IPS-18c (cell line): ENCODE results near the gene TNFAIP8L2.
"Not testable (repeated sequence)": the region's sequence is repeated elsewhere in the genome, so short reads cannot be mapped to it uniquely, and the experiment has no call there.

Experiments
- H3K4me3 ChIP-seq: 2 replicates; pipeline ENCODE4 v1.7.0; 2013; ENCODE audit warnings: low read depth, mild to moderate bottlenecking, low read length, moderate library complexity; ENCODE audit not compliant: insufficient read depth
- H3K9me3 ChIP-seq: one replicate; pipeline ENCODE4 v1.6.1; 2013; ENCODE audit warnings: mild to moderate bottlenecking, low read length, moderate library complexity; ENCODE audit not compliant: control insufficient read depth, insufficient read depth

TNFAIP8L2 gene

GRCh38 chr1:151171190-151171589, 14.7 kb downstream of the TNFAIP8L2 start:
- no peaks in the 10 kb centered on the region for H3K9me3 ChIP-seq
- H3K4me3 ChIP-seq: no peak overlapping the region

- H3K9me3 ChIP-seq: no peaks in the 10 kb centered on the region
- no peak overlapping the region for H3K4me3 ChIP-seq
Measured at GRCh38 chr1:151175041-151175741, 18.7 kb downstream of the TNFAIP8L2 start.

DNA sequence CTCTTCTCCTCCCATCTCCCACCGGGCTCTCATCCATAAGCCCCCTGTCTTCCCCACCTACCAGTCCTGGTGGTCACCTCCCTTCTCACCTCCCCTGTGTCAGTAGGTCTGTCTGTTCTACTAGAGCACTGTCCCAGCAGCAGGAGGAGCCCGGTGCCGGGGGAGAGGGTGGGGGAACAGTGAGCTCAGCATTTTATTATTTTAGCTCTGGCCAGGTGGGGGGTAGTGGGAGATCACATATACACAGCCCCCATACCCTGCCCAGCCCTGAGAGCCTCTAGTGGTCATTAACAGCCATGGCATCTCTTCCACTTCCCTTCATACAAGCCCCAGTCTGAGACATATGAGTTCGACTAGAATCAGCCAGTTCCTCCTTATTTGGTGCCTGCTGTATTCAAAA, 19.4 kb downstream of the TNFAIP8L2 start, which contains the start of gene TMOD4:
TSS of gene TMOD4 (minus strand) at position 119 of the 400 bp plus-strand sequence. CDS start 1,106 bp downstream, outside the sequence.
- no peak within 1 kb of the TSS for H3K4me3 ChIP-seq
- no peaks in the 10 kb centered on the region for H3K9me3 ChIP-seq

DNA sequence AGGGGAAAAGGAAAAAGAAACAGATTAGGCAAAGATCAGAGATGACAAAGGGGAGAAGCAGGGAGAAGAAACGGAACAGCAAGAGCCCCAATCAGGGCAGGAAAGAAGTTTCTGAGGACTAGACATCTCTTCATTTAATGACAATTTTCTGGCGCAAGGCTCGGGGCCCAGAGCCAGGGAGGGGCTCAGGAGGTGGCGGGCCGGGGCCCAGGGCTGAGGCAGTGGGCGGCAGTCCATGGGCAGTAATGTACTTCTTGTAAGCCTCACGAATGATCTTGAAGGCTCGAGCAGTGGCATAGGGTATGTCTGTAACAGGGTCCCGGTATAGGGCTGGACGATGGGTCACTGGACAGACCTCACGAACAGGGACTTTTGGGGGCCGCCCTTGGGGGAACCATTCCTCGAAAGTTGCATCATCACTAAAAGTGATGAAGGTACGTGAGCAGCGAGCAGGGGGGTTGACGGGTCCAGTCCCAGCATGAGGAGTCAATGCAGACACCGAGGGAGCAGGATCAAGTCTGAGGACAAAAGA, 20.1 kb downstream of the TNFAIP8L2 start:
- H3K4me3 ChIP-seq: no peak overlapping the region
- H3K9me3 ChIP-seq: no peaks in the 10 kb centered on the region

DNA sequence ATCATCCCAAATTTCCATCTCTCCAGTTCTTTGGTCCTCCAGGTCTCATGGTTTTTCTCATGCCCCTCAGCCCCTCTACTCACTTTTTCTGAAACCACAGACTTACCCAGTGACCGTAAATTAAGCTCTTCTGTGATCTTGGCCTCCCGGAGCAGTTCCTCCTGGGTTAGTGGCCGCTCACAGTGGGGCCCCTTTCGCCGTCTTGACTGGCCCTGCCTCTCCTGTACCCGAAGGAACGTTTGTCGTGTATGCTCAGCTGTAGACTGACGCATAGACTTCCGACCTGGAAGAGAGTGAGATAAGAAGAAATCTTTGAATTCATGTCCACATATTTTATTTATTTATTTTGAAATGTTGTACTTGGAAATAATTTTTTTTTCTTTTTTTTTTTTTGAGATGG, 27.8 kb downstream of the TNFAIP8L2 start:
- Histone ChIP-seq H3K9me3 (peaks cover 4% of the 10 kb centered on the region), H3K4me3 (no peak overlapping the region)

DNA sequence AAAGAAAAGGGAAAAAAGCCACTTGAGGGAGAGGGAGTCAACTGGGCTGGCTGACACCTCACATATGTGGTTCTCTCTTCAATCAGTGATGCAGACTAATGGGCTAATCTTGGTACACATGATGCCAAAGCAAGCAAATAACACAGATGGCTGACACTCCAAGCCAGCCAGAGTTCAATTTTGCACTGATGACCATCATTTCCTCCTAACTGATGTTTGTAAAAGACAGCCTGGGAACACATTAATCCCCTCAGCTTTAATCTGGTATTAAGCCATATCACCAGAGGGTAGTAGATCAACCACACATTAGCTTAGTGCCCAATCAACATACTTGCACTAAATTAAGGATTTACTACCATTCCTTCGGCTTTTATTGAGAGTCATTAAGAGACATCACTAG, 30.8 kb downstream of the TNFAIP8L2 start:
- no peak overlapping the region for H3K4me3 ChIP-seq
- peaks cover 4% of the 10 kb centered on the region for H3K9me3 ChIP-seq

DNA sequence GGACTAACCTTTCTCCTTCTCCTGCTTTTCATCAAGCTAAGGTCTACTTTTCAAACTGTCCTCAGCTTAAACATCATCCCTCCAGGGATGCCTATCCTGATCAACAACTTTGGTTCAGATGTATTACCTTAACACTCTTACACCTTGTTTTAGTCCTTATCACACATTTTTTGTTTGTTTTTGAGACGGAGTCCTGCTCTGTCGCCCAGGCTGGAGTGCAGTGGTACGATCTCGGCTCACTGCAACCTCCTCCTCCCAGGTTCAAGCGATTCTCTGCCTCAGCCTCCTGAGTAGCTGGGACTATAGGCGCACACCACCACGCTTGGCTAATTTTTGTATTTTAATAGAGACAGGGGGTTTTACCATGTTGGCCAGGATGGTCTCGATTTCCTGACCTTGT, 32.2 kb downstream of the TNFAIP8L2 start:
- H3K4me3 ChIP-seq: peak overlapping the region; percentile 99
- not testable (repeated sequence) for H3K9me3 ChIP-seq

DNA sequence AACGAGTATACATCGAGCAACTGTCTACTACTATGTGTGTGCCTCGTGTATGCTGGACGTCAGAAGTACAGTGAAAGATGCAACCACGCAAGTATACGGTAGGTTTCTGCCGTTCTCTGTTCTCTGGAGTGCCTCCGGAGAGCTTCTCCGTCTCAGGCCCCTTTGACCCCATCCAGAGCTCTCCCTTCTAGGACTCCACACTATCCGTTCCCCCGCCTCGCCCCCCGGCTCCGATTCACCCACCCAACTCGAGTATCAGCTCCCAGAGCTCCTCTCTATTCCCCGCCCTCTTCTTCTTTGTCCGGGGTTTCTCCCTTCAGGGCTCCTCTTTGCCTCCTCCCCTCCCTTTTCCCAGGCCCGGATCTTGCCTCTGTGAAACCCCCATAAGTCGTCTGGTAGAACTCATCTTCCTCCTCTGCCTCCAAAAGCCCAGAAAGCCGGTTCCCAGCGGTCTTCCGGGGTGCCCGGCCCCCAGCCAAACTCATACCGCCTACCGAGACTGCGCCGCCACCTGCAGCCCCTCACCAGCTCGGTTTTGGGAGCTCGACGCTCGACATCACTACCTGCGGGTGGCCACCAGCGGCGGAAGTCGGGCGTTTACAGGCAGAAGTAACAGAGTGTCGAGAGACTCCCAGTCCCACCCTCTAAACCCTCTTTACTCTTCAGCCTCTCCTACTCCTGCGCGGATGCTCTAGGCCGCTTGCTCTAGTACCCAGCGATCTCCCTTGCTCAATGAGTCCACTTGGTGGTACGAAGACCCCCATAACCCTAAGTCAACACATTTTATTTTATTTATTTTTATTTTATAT, 33.4 kb downstream of the TNFAIP8L2 start, which contains the start of gene VPS72:
TSS of gene VPS72 (minus strand) at position 561 of the 809 bp plus-strand sequence. CDS start at position 485, 76 bp downstream.
- peak within 1 kb of the TSS; percentile 99 for H3K4me3 ChIP-seq

DNA sequence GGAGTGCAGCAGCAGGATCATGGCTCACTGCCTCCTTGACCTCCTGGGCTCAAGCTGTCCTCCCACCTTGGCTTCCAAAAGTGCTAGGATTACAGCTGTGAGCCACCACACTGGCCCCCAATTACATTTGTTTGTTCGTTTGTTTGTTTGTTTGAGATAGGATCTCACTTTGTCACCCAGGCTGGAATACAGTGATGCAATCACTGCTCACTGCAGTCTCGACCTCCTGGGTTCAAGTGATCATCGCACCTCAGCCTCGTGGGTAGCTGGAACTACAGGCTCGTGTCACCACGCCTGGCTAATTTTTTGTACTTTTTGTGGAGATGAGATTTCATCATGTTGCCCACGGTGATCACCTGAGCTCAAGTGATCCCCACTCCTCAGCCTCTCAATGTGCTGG, 35.6 kb downstream of the TNFAIP8L2 start:
- Histone ChIP-seq H3K4me3 (no peak overlapping the region), H3K9me3 (peaks cover 2% of the 10 kb centered on the region)

More for the DNA sequence above, 33.4 kb downstream of the TNFAIP8L2 start, which contains the start of gene VPS72:
- H3K9me3 ChIP-seq: peaks cover 2% of the 10 kb centered on the region

GRCh38 chr1:151193304-151193703, 36.9 kb downstream of the TNFAIP8L2 start:
- Histone ChIP-seq H3K9me3 (peaks cover 2% of the 10 kb centered on the region), H3K4me3 (no peak overlapping the region)

DNA sequence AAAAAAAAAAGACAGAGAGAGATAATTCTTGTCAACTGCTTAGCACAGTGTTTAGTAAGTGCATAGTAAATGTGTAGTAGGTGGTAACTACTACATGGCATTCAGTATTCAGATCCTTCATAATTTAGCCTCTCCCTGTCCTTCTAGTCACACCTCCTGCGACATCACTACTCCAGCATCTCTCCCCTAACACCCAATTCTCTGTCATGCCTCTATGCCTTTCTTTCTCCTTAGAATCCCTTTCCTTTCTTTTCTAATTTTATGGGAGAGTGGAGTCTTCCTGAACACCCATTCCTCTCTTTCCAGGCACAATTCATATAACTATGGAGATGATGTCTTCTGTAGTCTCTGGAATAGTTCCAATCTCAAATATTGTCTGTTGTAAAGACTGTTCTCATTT, 37.4 kb downstream of the TNFAIP8L2 start:
- Histone ChIP-seq H3K4me3 (no peak overlapping the region), H3K9me3 (peaks cover 2% of the 10 kb centered on the region)

DNA sequence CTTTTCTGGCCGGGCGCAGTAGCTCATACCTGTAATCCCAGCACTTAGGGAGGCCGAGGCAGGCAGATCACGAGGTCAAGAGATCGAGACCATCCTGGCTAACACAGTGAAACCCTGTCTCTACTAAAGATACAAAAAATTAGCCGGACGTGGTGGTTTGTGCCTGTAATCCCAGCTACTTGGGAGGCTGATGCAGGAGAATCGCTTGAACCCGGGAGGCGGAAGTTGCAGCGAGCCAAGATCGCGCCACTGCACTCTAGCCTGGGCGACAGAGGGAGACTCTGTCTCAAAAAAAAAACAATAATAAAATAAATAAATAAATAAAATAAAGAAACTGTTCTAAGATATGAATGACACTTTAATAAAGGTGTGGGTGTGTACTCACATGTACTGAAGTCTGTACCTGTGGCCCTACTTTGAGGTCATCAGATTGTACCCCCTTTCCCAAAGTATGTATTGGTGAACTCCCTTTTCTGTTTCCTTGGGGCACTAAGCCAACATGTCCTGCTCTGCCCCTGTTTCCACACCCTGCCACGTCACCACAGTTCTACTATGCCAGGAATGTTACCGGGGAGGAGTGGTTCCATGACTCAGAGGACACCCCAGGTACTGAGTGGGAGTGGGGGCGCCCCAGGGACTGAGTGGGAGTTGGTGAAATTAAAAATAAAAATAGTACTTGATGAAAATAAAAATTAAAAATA, 38.6 kb downstream of the TNFAIP8L2 start:
- not testable (repeated sequence) for H3K4me3 ChIP-seq, H3K9me3 ChIP-seq

GRCh38 chr1:151196292-151196800, 39.9 kb downstream of the TNFAIP8L2 start:
- no peak overlapping the region for H3K4me3 ChIP-seq
- H3K9me3 ChIP-seq: no peaks in the 10 kb centered on the region

DNA sequence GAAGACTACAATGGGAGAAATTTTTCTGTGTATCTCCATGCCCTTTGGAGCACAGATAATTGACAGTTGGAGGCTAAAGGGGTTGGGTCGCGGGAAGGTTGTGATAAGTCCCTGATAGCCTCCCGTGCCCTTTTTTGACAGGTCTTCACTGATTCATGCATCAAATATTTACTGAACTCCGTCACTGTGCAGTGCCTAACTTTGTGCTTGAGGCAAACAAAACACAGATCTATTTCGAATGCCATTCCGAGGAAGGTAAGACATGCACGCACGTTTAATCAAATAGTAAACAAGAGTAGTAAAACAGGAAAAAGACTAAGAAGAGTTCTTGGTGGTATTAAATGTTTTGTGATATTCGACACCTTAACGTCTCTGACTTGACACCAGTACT, 41.4 kb downstream of the TNFAIP8L2 start:
- Histone ChIP-seq H3K9me3 (no peaks in the 10 kb centered on the region), H3K4me3 (peak overlapping the region; percentile 100)

DNA sequence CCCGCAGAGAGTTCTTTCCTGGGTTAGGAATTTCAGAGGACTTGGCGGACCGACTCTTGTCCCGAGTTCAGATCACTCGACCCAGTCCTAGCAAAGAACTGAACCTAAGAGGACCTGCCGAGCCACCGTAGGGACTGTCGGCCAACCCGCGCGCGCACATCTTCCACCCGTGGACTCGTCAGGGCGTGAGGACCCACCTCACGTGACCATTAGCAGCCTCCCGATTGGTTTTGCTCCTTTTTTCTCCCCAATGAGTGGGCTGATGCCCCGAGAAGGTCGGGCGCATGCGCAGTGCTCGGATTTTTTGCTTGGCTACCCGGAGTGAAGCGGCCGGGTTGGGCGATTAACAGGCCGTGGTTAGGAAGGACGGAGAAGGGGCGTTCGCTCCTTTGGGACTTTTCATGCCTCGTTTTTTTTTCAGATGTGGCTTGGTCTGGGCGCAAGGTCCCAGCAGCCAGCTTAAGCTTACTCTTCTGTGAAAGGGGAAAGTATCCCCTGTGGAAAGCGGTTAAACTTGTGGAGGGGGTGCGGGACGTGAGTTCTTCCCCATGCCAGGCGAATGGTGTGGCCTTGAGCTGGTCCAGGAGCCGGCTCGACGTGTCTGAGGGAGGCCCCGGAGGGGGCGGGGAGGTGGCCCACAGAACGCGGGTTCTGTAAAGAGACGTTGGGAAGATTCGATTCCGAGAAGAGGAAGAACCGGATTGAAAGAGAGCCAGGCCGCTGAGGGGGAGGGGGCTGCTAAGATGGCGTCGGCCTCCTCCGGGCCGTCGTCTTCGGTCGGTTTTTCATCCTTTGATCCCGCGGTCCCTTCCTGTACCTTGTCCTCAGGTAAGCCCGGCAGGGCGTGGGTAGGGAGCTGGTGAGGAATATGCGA, 42.0 kb downstream of the TNFAIP8L2 start, which contains the start of gene PIP5K1A:
TSS of gene PIP5K1A (plus strand) at position 299 of the 874 bp plus-strand sequence. CDS start at position 744, 445 bp downstream.
- Histone ChIP-seq H3K4me3 (peak within 1 kb of the TSS; percentile 100), H3K9me3 (no peaks in the 10 kb centered on the region)

GRCh38 chr1:151199873-151200581, 43.6 kb downstream of the TNFAIP8L2 start:
- H3K4me3 ChIP-seq: peak overlapping the region; percentile 100
- H3K9me3 ChIP-seq: no peaks in the 10 kb centered on the region
